ENCODE measurements around the gene EXD2. TPM values are rescaled to one million over a fixed set of nuclear protein-coding genes. Genes with fewer than 3 reads are reported as not detected.
A peak's percentile ranks its signal among the peaks of the same experiment; 100 is the strongest.
"Not testable (repeated sequence)": the region's sequence is repeated elsewhere in the genome, so short reads cannot be mapped to it uniquely, and the experiment has no call there.

The EXD2 gene
- total and polyA plus RNA-seq, 10 donors = 3.7 to 18.5 (median 12.5) TPM

- WGBS, 5 donors = 52 to 72% (median 69%) methylated on average over 7 to 8 of the region's 8 CpGs
- peak in 6 of 11 experiments; percentile 8 to 59 (median 44) for TF ChIP-seq CTCF (IDR thresholded peaks at IDR 0.05 in 8 of 11, conservative IDR thresholded peaks at IDR 0.05 in 3 of 11)
- peak in 2 of 3 donors; percentile 42 to 65 for TF ChIP-seq POLR2AphosphoS5 (IDR thresholded peaks at IDR 0.05)
- TF ChIP-seq POLR2A (IDR thresholded peaks at IDR 0.05) = no peak
- DNase-seq = no peak
- peaks cover 5 to 55% (median 23%) of the 10 kb centered on the region in 6 donors for H3K4me1 ChIP-seq
- intact Hi-C loops (cut with DNase I; ENCODE audit: low total_unique reads) = no loop called here
- no peaks in the 10 kb centered on the region for H3K36me3 ChIP-seq
- H3K27me3 ChIP-seq (replicated peaks in 1 of 7) = no peaks in the 10 kb centered on the region
- peak overlapping the region in 7 of 8 donors; percentile 14 to 72 (median 58) for H3K27ac ChIP-seq
- no peaks in the 10 kb centered on the region for H3K9me3 ChIP-seq
- H3K4me3 ChIP-seq = no peak overlapping the region
These were observed 96.9 kb downstream of the EXD2 start for GRCh38 chr14:69288011-69288771.

GRCh38 chr14:69288956-69289705 is 97.8 kb downstream of the EXD2 start:
- intact Hi-C loops (cut with DNase I; ENCODE audit: low total_unique reads) = no loop called here
- H3K27ac ChIP-seq = peak overlapping the region in 7 of 8 donors; percentile 14 to 72 (median 58)
- H3K9me3 ChIP-seq = no peaks in the 10 kb centered on the region
- DNase-seq = no peak
- H3K4me3 ChIP-seq = no peak overlapping the region
- 87 to 93% (median 93%) methylated on average over 9 of the region's 9 CpGs for WGBS, 5 donors
- H3K27me3 ChIP-seq (replicated peaks in 1 of 7) = no peaks in the 10 kb centered on the region
- no peaks in the 10 kb centered on the region for H3K36me3 ChIP-seq
- no peak for TF ChIP-seq POLR2A (IDR thresholded peaks at IDR 0.05)
- TF ChIP-seq CTCF (IDR thresholded peaks at IDR 0.05 in 8 of 11, conservative IDR thresholded peaks at IDR 0.05 in 3 of 11) = no peak
- no peak for TF ChIP-seq POLR2AphosphoS5 (IDR thresholded peaks at IDR 0.05)
- peaks cover 5 to 55% (median 23%) of the 10 kb centered on the region in 6 donors for H3K4me1 ChIP-seq

DNA sequence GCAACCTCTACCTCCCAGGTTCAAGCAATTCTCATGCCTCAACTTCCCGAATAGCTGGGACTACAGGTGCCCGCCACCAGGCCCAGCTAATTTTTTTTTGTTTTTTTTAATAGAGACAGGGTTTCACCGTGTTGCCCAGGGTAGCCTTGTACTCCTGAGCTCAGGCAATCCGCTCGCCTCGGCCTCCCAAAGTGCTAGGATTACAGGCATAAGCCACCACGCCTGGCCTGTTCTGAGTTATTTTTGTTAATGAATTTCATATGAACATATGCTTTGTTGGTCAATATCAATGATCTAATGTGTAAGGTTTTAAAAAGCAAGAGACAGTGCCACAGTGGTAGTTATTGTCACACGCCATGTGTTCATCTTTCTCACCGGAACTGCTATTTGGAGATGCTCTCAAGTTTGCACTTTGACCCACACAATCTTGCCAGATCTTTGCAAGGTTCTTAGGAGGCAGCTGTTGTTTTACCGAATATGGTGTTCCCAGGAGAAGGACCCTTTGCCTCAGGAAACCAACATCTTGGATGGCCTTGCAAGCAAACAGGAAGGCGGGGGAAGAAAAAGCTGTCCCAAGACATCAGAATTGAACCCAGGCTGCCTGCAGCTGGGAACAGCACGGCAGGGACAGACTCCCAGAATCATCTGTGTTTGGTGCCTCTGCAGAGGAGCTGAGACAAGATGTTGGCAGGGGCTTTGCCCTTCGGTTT is 98.7 kb downstream of the EXD2 start:
- Histone ChIP-seq H3K27ac (peak overlapping the region in 7 of 8 donors; percentile 21 to 72 (median 60)), H3K4me3 (no peak overlapping the region), H3K9me3 (no peaks in the 10 kb centered on the region), H3K4me1 (peaks cover 5 to 55% (median 23%) of the 10 kb centered on the region in 6 donors), H3K36me3 (no peaks in the 10 kb centered on the region), H3K27me3 (replicated peaks in 1 of 7) (no peaks in the 10 kb centered on the region)
- TF ChIP-seq POLR2AphosphoS5 (IDR thresholded peaks at IDR 0.05) (peak in 2 of 3 donors; percentile 47 to 68), CTCF (IDR thresholded peaks at IDR 0.05 in 8 of 11, conservative IDR thresholded peaks at IDR 0.05 in 3 of 11) (no peak)
- intact Hi-C loops (cut with DNase I; ENCODE audit: low total_unique reads) = no loop called here
- DNase-seq = no peak
- WGBS, 5 donors = 72 to 82% (median 79%) methylated on average over 13 of the region's 13 CpGs

DNA sequence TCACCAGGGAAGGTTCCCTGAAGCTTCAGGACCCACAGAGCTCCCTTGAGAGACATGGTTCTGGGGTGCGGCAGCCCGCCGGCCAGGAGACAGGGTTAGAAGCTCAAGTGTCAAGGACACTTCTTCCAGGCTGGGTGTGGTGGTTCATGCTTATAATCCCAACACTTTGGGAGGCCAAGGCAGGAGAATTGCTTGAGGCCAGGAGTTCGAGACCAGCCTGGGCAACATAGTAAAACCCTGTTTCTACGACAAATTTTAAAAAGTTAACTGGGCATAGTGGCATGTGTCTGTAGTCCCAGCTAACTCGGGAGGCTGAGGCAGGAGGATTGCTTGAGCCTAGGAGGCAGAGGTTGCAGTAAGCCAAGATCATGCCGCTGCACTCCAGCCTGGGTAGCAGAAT is 99.6 kb downstream of the EXD2 start:
- peak overlapping the region in 7 of 8 donors; percentile 24 to 71 (median 58) for H3K27ac ChIP-seq
- DNase-seq; intact Hi-C loops (cut with DNase I; ENCODE audit: low total_unique reads); H3K36me3 ChIP-seq; H3K4me3 ChIP-seq; H3K27me3 ChIP-seq (replicated peaks in 1 of 7); H3K9me3 ChIP-seq: not testable (repeated sequence)
- peaks cover 5 to 55% (median 23%) of the 10 kb centered on the region in 6 donors for H3K4me1 ChIP-seq
- 81 to 91% (median 88%) methylated on average over 7 of the region's 7 CpGs for WGBS, 5 donors
